Stomach (tissue), 4 donors: ENCODE results near the gene LYZL2.

Experiments
- CTCF ChIP-seq, 7 experiments: fragments of 450-650 bp in 4 of 7; fragments of 200-600 bp in 3 of 7; sonication (generic) in 3 of 7; IDR thresholded peaks; one replicate each; pipeline ENCODE4 v1.5.1; 2016 to 2019; ENCODE audit warnings: antibody characterized with exemption in 7 of 7, control low read depth in 2 of 7, mild to moderate bottlenecking in 1 of 7
- EP300 ChIP-seq: sonication (generic); formaldehyde crosslinking; IDR thresholded peaks from one replicate; pipeline ENCODE4 v1.6.1; 2017; ENCODE audit warnings: antibody characterized with exemption
- POLR2A ChIP-seq, 4 donors: fragments of 450-650 bp; IDR thresholded peaks; one replicate each; pipeline ENCODE4 v1.6.1; 2016; ENCODE audit warnings: antibody characterized with exemption in 4 of 4, control low read depth in 2 of 4, mild to moderate bottlenecking in 1 of 4, moderate library complexity in 1 of 4
- POLR2AphosphoS5 ChIP-seq, 3 donors: sonication (generic); formaldehyde crosslinking; IDR thresholded peaks; one replicate each; pipeline ENCODE4 v1.6.1; 2016; ENCODE audit warnings: antibody characterized with exemption in 3 of 3

- TF ChIP-seq POLR2A (IDR thresholded peaks at IDR 0.05) (no peak), CTCF (IDR thresholded peaks at IDR 0.05) (no peak), POLR2AphosphoS5 (IDR thresholded peaks at IDR 0.05) (no peak), EP300 (no peak)
Observed at GRCh38 chr10:30602747-30603146, 26.8 kb downstream of the LYZL2 start.
